OCI-LY7 (cell line): ENCODE measurements around the gene KCNQ5.

Source experiments
- CTCF ChIP-seq: fragments of 200-600 bp; sonication (generic); conservative IDR thresholded peaks from 2 replicates; pipeline ENCODE4 v1.5.1; 2014; ENCODE audit warnings: mild to moderate bottlenecking, antibody characterized with exemption, low read length, moderate library complexity, mixed read lengths
- EZH2phosphoT487 ChIP-seq: fragments of 200-600 bp; sonication (generic); IDR thresholded peaks from 2 replicates; pipeline ENCODE4 v1.6.1; 2018; ENCODE audit warnings: low read depth, borderline replicate concordance, mild to moderate bottlenecking, mixed run types, antibody characterized with exemption, low read length, moderate library complexity, mixed read lengths

- no peak for TF ChIP-seq CTCF
- TF ChIP-seq EZH2phosphoT487, result no peak
Measured at GRCh38 chr6:73157870-73158269, 536.0 kb downstream of the KCNQ5 start.
